GM20431 (cell line): ENCODE measurements around the gene LMO1.

ENCODE experiments used
- in situ Hi-C: fragments of 300-500 bp; cut with MseI, MboI; formaldehyde crosslinking; loops from one replicate; pipeline ENCODE4 v1.15.0; 2020; ENCODE audit warnings: low sequenced_read_pairs; ENCODE audit not compliant: unreplicated experiment

Gene LMO1

GRCh38 chr11:8230178-8230859, 33.4 kb downstream of the LMO1 start:
- in situ Hi-C loops = no loop called here

GRCh38 chr11:8229299-8230177, 34.1 kb downstream of the LMO1 start:
- in situ Hi-C loops = loop anchor here (10.0 kb wide), 1 partner anchor 335 kb away; no protein-coding TSS in a partner anchor

GRCh38 chr11:8228231-8228630, 35.4 kb downstream of the LMO1 start:
- in situ Hi-C loops = loop anchor here (10.0 kb wide), 1 partner anchor 337 kb away; no protein-coding TSS in a partner anchor

- in situ Hi-C loops = loop anchor here (10.0 kb wide), 1 partner anchor 337 kb away; no protein-coding TSS in a partner anchor
These were observed 36.2 kb downstream of the LMO1 start for GRCh38 chr11:8227156-8228152.

GRCh38 chr11:8225589-8226036, 38.1 kb downstream of the LMO1 start:
- in situ Hi-C loops = loop anchor here (10.0 kb wide), 1 partner anchor 339 kb away; no protein-coding TSS in a partner anchor

GRCh38 chr11:8224711-8225110, 39.0 kb downstream of the LMO1 start:
- in situ Hi-C loops = loop anchor here (10.0 kb wide), 1 partner anchor 340 kb away; no protein-coding TSS in a partner anchor

GRCh38 chr11:8224161-8224591, 39.5 kb downstream of the LMO1 start:
- in situ Hi-C loops = loop anchor here (10.0 kb wide), 1 partner anchor 341 kb away; no protein-coding TSS in a partner anchor

GRCh38 chr11:8223513-8223900, 40.2 kb downstream of the LMO1 start:
- in situ Hi-C loops = loop anchor here (10.0 kb wide), 1 partner anchor 341 kb away; no protein-coding TSS in a partner anchor

- in situ Hi-C loops = loop anchor here (10.0 kb wide), 1 partner anchor 342 kb away; no protein-coding TSS in a partner anchor
These were observed 40.7 kb downstream of the LMO1 start for GRCh38 chr11:8222820-8223512.

GRCh38 chr11:8221917-8222495, 41.7 kb downstream of the LMO1 start:
- in situ Hi-C loops = loop anchor here (10.0 kb wide), 1 partner anchor 343 kb away; no protein-coding TSS in a partner anchor

GRCh38 chr11:8221046-8221723, 42.5 kb downstream of the LMO1 start:
- in situ Hi-C loops = loop anchor here (10.0 kb wide), 1 partner anchor 344 kb away; no protein-coding TSS in a partner anchor

- in situ Hi-C loops = loop anchor here (10.0 kb wide), 1 partner anchor 344 kb away; no protein-coding TSS in a partner anchor
These were observed 43.2 kb downstream of the LMO1 start for GRCh38 chr11:8220261-8221045.

GRCh38 chr11:8219257-8220021, 44.2 kb downstream of the LMO1 start:
- in situ Hi-C loops = loop anchor here (10.0 kb wide), 1 partner anchor 345 kb away; no protein-coding TSS in a partner anchor

GRCh38 chr11:8218840-8219239, 44.8 kb downstream of the LMO1 start:
- in situ Hi-C loops = no loop called here

- in situ Hi-C loops = no loop called here
These were observed 45.3 kb downstream of the LMO1 start for GRCh38 chr11:8218409-8218808.

- in situ Hi-C loops = no loop called here
These were observed 45.8 kb downstream of the LMO1 start for GRCh38 chr11:8217926-8218325.
